Measurements from ENCODE around the gene PDZRN3.

The PDZRN3 gene

GRCh38 chr3:73405000-73405399, 219.7 kb downstream of the PDZRN3 start:
- Histone ChIP-seq H3K4me3 (ENCODE audit: severe bottlenecking) (no peak overlapping the region), H3K27ac (ENCODE audit: poor library complexity, severe bottlenecking) (no peak overlapping the region), H3K36me3 (ENCODE audit: low read depth) (no peaks in the 10 kb centered on the region), H3K27me3 (ENCODE audit: insufficient read depth, poor library complexity, severe bottlenecking) (peaks cover 6% of the 10 kb centered on the region), H3K4me1 (ENCODE audit: insufficient read depth, poor library complexity, severe bottlenecking) (no peaks in the 10 kb centered on the region), H3K9me3 (ENCODE audit: severe bottlenecking) (no peaks in the 10 kb centered on the region)
- no peak for DNase-seq (ENCODE audit: low spot score)
- no peak for TF ChIP-seq CTCF (IDR thresholded peaks at IDR 0.05; ENCODE audit: poor library complexity, severe bottlenecking)
- no peak for ATAC-seq (ENCODE audit: low read depth)

GRCh38 chr3:73404435-73404834, 220.3 kb downstream of the PDZRN3 start:
- peaks cover 6% of the 10 kb centered on the region for H3K27me3 ChIP-seq (ENCODE audit: insufficient read depth, poor library complexity, severe bottlenecking)
- H3K9me3 ChIP-seq (ENCODE audit: severe bottlenecking): no peaks in the 10 kb centered on the region
- no peak overlapping the region for H3K4me3 ChIP-seq (ENCODE audit: severe bottlenecking)
- DNase-seq (ENCODE audit: low spot score) (no peak), ATAC-seq (ENCODE audit: low read depth) (no peak)
- H3K4me1 ChIP-seq (ENCODE audit: insufficient read depth, poor library complexity, severe bottlenecking): no peaks in the 10 kb centered on the region
- no peak overlapping the region for H3K27ac ChIP-seq (ENCODE audit: poor library complexity, severe bottlenecking)
- no peak for TF ChIP-seq CTCF (IDR thresholded peaks at IDR 0.05; ENCODE audit: poor library complexity, severe bottlenecking)
- no peaks in the 10 kb centered on the region for H3K36me3 ChIP-seq (ENCODE audit: low read depth)

GRCh38 chr3:73403444-73403843, 221.3 kb downstream of the PDZRN3 start:
- Histone ChIP-seq H3K27ac (ENCODE audit: poor library complexity, severe bottlenecking) (no peak overlapping the region), H3K4me1 (ENCODE audit: insufficient read depth, poor library complexity, severe bottlenecking) (no peaks in the 10 kb centered on the region), H3K27me3 (ENCODE audit: insufficient read depth, poor library complexity, severe bottlenecking) (peaks cover 6% of the 10 kb centered on the region), H3K9me3 (ENCODE audit: severe bottlenecking) (no peaks in the 10 kb centered on the region), H3K4me3 (ENCODE audit: severe bottlenecking) (no peak overlapping the region), H3K36me3 (ENCODE audit: low read depth) (no peaks in the 10 kb centered on the region)
- DNase-seq (ENCODE audit: low spot score) (no peak), ATAC-seq (ENCODE audit: low read depth) (no peak)
- TF ChIP-seq CTCF (IDR thresholded peaks at IDR 0.05; ENCODE audit: poor library complexity, severe bottlenecking): no peak

DNA sequence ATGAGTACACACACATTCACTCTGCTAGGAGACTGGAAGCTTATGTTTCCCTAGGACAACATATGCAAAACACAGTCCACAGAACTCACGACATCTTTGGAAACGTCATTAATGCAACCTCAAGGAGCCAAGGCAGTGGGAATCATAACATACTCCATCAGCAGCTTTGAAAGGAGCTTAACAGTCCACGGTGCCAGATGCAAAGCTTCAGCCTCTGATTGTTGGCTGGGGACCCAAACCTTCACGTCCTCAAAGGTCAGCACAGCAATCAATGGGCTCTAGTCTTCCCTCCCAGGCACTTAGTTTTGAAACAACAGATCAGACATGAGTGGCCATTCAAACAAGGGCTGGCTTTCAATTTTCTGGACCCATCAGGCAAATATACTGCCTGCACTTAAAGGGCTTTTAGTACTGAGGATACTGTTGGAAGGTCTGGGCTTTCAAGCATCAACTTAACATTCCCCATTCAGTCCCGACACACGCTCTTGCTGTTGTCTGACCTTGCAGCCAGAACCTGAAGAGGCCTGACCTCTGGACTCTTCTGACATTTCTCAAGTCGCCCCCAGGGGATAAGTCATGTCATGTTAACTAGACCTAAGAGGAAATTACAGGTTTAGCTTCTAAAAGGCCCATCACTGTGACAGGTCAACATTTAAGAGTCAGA, 223.0 kb downstream of the PDZRN3 start:
- DNase-seq (ENCODE audit: low spot score) (no peak), ATAC-seq (ENCODE audit: low read depth) (no peak)
- H3K4me1 ChIP-seq (ENCODE audit: insufficient read depth, poor library complexity, severe bottlenecking): no peaks in the 10 kb centered on the region
- H3K36me3 ChIP-seq (ENCODE audit: low read depth): no peaks in the 10 kb centered on the region
- no peak overlapping the region for H3K4me3 ChIP-seq (ENCODE audit: severe bottlenecking)
- H3K27me3 ChIP-seq (ENCODE audit: insufficient read depth, poor library complexity, severe bottlenecking): peaks cover 6% of the 10 kb centered on the region
- no peak for TF ChIP-seq CTCF (IDR thresholded peaks at IDR 0.05; ENCODE audit: poor library complexity, severe bottlenecking)
- no peak overlapping the region for H3K27ac ChIP-seq (ENCODE audit: poor library complexity, severe bottlenecking)
- no peaks in the 10 kb centered on the region for H3K9me3 ChIP-seq (ENCODE audit: severe bottlenecking)

GRCh38 chr3:73401059-73401458, 223.7 kb downstream of the PDZRN3 start:
- no peak for DNase-seq (ENCODE audit: low spot score)
- no peak for TF ChIP-seq CTCF (IDR thresholded peaks at IDR 0.05; ENCODE audit: poor library complexity, severe bottlenecking)
- no peak overlapping the region for H3K4me3 ChIP-seq (ENCODE audit: severe bottlenecking)
- ATAC-seq (ENCODE audit: low read depth): no peak
- no peak overlapping the region for H3K27ac ChIP-seq (ENCODE audit: poor library complexity, severe bottlenecking)
- H3K36me3 ChIP-seq (ENCODE audit: low read depth): no peaks in the 10 kb centered on the region
- no peaks in the 10 kb centered on the region for H3K9me3 ChIP-seq (ENCODE audit: severe bottlenecking)
- peaks cover 5% of the 10 kb centered on the region for H3K27me3 ChIP-seq (ENCODE audit: insufficient read depth, poor library complexity, severe bottlenecking)
- H3K4me1 ChIP-seq (ENCODE audit: insufficient read depth, poor library complexity, severe bottlenecking): no peaks in the 10 kb centered on the region
